GM12801 (cell line): ENCODE data around the gene MTX1.
A peak's percentile ranks its signal among the peaks of the same experiment; 100 is the strongest.

ENCODE experiments used
- TF ChIP-seq, protein P1 (sequence below): IDR thresholded peaks from one replicate; pipeline ENCODE4 v1.5.1; 2011; ENCODE audit warnings: control low read depth; ENCODE audit not compliant: insufficient read length; ENCODE audit errors: extremely low read depth

Gene MTX1

DNA sequence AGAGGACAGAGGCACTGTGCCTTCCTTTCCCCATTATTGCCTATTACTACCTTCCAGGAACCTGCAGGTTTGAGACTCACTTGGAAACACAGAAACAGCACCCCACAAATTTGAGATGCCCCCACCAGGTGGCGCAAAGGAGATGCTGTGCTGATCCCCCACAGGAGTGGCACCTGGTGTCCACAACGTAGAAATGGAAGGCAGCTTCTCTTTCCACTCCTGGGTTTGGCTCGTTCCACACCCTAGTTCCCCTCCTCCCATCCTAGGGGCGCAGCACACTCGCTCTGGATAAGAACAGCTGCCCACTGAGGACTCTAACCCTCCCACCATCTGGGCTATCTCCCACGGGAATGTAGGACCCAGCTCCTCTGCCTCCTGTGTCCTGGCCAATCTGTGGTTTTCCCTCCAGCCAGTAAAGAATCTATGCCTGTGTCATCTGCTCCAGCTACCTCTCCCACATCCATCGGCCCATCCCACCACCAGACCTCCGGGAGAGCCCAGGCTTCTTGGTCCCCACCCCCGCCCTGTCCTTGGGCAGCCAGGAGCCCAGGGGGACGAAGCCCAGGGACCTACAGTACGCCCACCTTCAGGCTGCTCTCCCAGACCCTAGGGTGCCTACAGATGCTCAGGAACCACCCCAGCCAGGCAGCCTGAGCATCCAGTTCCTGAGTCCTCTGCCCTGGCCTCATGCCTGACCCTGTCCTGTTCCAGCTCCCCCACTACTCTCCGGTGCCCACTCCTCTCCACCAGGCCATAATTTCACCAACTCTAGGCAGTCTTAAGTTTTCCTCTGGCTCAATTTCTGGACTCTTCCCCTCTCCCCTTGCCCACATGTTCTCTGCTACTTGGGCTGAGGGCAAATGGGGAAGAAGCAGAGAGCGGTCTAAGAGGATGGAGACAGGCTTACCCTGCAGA, 1.3 kb upstream of the MTX1 start:
- TF ChIP-seq, protein P1, sequence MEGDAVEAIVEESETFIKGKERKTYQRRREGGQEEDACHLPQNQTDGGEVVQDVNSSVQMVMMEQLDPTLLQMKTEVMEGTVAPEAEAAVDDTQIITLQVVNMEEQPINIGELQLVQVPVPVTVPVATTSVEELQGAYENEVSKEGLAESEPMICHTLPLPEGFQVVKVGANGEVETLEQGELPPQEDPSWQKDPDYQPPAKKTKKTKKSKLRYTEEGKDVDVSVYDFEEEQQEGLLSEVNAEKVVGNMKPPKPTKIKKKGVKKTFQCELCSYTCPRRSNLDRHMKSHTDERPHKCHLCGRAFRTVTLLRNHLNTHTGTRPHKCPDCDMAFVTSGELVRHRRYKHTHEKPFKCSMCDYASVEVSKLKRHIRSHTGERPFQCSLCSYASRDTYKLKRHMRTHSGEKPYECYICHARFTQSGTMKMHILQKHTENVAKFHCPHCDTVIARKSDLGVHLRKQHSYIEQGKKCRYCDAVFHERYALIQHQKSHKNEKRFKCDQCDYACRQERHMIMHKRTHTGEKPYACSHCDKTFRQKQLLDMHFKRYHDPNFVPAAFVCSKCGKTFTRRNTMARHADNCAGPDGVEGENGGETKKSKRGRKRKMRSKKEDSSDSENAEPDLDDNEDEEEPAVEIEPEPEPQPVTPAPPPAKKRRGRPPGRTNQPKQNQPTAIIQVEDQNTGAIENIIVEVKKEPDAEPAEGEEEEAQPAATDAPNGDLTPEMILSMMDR: peak; percentile 30

DNA sequence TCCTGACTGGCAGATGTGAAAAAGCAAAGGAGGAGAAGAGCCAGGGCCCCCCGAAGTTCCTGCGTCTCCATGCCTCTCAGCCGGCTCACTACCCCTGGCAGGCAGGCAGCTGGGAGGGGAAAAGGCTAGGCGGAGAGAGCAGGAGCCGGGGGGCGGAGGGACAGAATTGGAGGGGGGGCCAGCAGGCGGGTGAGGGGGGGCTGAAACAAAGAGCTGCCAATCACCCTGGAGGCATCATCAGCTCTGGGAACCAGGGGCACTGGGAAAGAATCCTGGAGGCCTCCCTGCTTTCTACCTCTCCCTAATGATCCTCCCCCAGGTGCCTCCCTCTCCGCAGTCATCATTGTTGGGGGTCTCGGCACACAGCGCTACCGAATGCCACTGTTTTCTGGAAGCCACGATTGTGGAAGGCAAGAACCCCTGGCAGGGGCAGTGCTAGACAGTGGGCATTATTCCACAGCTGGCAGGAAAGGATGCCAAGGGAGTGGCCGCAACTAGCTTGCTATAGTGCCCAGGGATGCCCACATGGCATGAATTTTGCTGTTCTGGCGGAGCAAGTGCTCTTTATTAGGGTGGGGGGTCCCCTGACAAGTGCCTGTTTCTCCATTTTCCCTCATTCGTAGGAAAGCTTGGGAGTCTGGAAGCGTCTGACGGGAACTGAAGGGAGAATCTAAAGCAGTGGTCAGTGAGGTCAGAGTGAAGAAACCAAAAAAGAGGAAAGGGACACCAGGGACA, 522 bp upstream of the MTX1 start, which contains the start of gene THBS3:
Gene THBS3 (minus strand): TSS at position 92 of the 735 bp plus-strand sequence. CDS start 21 bp downstream, at position 71.
- TF ChIP-seq, protein P1: no peak

DNA sequence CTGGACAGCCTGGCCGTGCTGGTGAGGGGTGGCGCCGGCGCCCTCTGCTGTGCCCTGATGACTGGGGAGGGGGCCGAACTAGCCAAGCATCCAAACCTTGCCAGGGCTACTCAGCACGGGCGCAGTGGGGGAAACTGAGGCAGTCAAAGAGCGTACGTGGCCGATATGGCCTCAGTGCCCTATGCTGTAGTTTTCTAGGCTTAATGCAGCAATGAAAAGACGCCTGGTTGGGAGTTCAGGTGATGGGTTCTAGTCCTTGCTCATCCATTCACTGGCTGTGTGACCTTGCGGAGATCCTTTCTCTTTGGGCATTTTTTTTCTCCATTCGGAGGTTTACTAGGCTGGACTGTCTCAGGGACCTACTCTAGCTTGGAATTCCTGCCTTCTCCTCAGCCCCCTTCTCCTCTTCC, 822 bp downstream of the MTX1 start:
- TF ChIP-seq, protein P1: no peak

DNA sequence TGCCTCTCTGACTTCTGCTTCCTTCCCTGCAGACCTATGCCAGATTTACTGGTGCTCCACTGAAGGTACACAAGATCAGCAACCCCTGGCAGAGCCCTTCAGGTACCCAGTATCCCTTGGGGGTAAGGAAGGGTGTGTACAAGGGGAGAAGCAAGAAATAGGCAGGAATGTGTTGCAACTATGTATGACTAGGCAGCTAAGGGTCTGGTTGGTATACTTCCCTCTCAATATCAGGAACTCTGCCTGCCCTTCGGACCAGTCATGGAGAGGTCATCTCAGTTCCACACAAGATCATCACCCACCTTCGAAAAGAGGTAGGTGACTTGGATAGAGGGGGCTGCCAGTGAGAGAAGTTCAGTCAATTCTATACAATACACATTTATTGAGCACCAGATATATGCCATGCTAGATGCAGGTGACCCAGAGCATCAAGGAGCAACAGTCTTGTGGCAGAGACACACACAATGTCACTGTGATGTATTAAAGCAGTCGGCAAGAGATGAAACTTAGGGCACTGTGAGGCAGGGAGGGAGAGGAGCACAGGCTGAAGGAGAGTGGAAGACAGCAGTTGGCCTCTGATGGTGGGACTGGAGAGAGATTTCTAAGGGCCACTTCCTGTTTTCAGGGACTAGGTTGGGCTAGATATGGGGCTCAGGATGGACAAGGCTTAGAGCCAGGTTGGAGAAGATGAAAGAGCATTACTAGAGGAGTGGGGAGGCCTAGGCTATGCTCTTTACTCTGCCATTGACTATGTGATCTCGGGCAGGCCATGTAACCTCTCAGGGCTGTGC, 2.0 kb downstream of the MTX1 start:
- TF ChIP-seq, protein P1: no peak

DNA sequence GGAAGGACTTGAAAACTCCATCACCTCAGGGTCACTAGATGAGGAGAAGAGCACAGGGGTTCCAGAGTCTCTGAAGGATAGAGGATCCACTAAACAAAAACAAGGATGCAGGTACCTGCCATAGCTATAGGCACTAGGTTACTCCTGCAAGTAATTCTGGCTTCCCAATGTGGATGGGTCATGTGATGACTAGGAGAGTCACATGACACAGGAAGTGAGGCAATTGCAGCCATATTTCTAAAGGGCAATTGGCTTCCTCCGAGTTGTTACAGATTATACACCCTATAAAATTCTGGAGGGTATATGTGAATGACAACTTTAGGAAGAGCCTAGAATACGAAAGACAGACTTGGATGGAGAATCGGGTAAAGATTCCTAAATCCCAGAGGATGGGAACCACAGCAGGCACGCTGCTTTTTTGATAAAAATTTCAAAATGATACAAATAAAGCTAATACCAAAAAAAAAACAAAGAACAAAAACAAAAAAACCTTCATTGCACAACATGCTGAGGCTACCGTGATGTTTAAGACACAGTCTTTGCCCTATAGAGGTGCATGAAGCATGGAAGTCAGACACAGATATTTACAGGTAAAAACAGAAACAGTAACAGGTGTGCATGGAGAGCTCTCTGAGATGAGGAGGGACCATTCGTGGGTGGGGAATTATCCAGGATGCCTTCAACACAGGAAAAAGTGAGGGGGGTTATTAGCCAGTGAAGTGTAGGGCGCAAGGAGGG, 10.5 kb downstream of the MTX1 start:
- TF ChIP-seq, protein P1: no peak

DNA sequence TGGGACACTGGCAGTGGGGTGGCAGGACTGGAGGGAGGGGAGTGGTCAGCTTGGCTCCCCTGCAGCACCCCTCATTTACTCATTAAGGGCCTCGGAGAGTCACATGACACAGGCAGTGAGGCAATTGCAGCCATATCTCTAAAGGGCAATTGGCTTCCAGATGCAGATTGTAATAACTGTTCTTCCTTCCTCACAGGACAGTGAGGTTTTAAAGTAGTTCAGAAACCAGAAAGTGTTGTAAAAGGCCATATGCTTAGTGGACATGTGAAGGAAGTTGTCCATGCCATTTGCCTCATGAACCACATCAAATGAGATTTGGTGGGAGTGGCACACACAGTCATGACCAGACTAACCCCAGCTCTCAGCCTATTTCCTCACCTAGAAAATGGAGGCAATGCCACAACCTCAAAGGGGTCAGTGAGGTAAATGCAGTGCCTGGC, 11.1 kb downstream of the MTX1 start:
- TF ChIP-seq, protein P1: no peak
